Ishikawa (cell line): ENCODE data around the gene INO80D.

Experiments used
- CEBPB ChIP-seq: IDR thresholded peaks from 2 replicates; pipeline ENCODE4 v1.6.1; 2012
- CREB1 ChIP-seq: IDR thresholded peaks from 2 replicates; pipeline ENCODE4 v1.6.1; 2012; ENCODE audit warnings: low read depth
- EGR1 ChIP-seq: IDR thresholded peaks from 2 replicates; pipeline ENCODE4 v1.6.1; 2012
- FOXM1 ChIP-seq: IDR thresholded peaks from 2 replicates; pipeline ENCODE4 v1.6.1; 2012; ENCODE audit warnings: low read depth, borderline replicate concordance
- MAX ChIP-seq: IDR thresholded peaks from 2 replicates; pipeline ENCODE4 v1.6.1; 2012
- NFIC ChIP-seq: IDR thresholded peaks from 2 replicates; pipeline ENCODE4 v1.6.1; 2012
- REST ChIP-seq: IDR thresholded peaks from 2 replicates; pipeline ENCODE4 v1.6.1; 2012; ENCODE audit warnings: low read depth, mild to moderate bottlenecking
- YY1 ChIP-seq: IDR thresholded peaks from 2 replicates; pipeline ENCODE4 v1.6.1; 2012; ENCODE audit warnings: low read depth

DNA sequence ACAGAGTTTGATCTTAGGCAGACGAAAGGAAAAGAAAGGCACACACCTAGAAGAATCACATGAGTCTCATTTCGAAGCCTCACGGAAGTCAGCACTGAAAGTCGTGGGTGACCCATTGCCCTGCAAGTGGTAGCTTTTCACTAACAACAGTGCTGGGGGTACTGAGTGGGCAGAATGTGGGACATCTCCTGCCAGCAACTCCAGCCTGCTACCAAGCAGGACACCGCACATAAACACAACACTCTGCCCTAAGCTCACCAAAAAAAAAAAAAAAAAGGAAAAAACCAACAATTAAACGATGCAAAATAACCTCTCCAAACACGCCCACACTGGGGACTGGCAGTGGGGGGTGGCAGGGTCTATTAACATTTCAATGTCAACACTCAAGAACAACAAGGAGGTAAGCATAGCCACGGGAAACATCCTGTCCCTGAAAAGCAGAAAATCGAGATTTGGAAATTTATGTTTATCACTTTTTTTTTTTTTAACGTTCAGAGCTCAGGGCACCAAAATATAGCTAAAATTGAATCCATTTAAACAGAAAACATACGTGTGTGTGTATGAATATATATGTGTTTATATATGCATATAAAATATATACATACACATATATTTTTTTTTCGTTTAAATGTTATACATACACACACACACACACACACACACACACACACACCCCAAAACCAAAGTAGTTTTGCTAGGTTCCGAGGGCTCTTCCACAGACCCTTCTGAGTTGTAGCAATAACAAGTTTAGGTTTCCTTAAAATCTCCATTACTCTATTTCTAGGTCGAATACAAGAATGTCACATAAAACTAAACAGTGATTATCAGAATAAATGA is 2.2 kb downstream of the INO80D start:
- TF ChIP-seq NFIC (no peak), REST (no peak), CREB1 (no peak), CEBPB (no peak), EGR1 (no peak), MAX (no peak), YY1 (no peak), FOXM1 (no peak)
